SU-DHL-6 (cell line): Measurements from ENCODE around the gene PPP4R3A.

Experiments
- H2AFZ ChIP-seq: fragments of 200-600 bp; sonication (generic); 2 replicates; pipeline ENCODE4 v1.6.1; 2014; ENCODE audit warnings: low read depth, mild to moderate bottlenecking, moderate library complexity, mixed read lengths, antibody characterized with exemption, low read length; ENCODE audit not compliant: severe bottlenecking
- H3F3A ChIP-seq: fragments of 200-600 bp; shearing (Covaris generic); 2 replicates; pipeline ENCODE4 v1.6.0; 2016; ENCODE audit warnings: antibody characterized with exemption, mild to moderate bottlenecking; ENCODE audit not compliant: insufficient read depth
- H3K27ac ChIP-seq: fragments of 200-600 bp; sonication (generic); 2 replicates; pipeline ENCODE4 v1.5.1; 2016; ENCODE audit warnings: low read depth, mild to moderate bottlenecking, low read length, moderate library complexity, mixed read lengths
- H3K27me3 ChIP-seq: fragments of 200-600 bp; sonication (generic), shearing (Covaris generic); 2 replicates; pipeline ENCODE4 v1.6.0; 2014; ENCODE audit warnings: mild to moderate bottlenecking, low read length
- H3K36me3 ChIP-seq: fragments of 200-600 bp; sonication (generic); 2 replicates; pipeline ENCODE4 v1.6.1; 2014; ENCODE audit warnings: mild to moderate bottlenecking, low read length, mixed read lengths
- H3K4me2 ChIP-seq: fragments of 300-600, 200-600 bp; shearing (Covaris generic), sonication (generic); 2 replicates; pipeline ENCODE4 v1.6.0; 2014; ENCODE audit warnings: low read length, low read depth, mild to moderate bottlenecking; ENCODE audit not compliant: poor library complexity, severe bottlenecking
- H3K4me3 ChIP-seq: fragments of 200-600 bp; sonication (generic); 2 replicates; pipeline ENCODE4 v1.5.1; 2014; ENCODE audit warnings: antibody characterized with exemption, low read length, mild to moderate bottlenecking, mixed read lengths; ENCODE audit not compliant: insufficient read depth, poor library complexity, severe bottlenecking
- H3K79me2 ChIP-seq: fragments of 200-600 bp; sonication (generic); 2 replicates; pipeline ENCODE4 v1.6.1; 2014; ENCODE audit warnings: mild to moderate bottlenecking, low read length, moderate library complexity; ENCODE audit not compliant: insufficient read depth
- H3K9ac ChIP-seq: fragments of 200-600 bp; sonication (generic); 2 replicates; pipeline ENCODE4 v1.7.0; 2014; ENCODE audit warnings: mild to moderate bottlenecking, low read length
- H3K9me2 ChIP-seq: fragments of 200-600 bp; sonication (generic); replicated peaks from 2 replicates; pipeline ENCODE4 v1.6.1; 2014; ENCODE audit warnings: low read length; ENCODE audit not compliant: insufficient read depth
- H3K9me3 ChIP-seq: fragments of 200-600 bp; sonication (generic); 2 replicates; pipeline ENCODE4 v1.6.1; 2014; ENCODE audit warnings: low read length, mixed read lengths; ENCODE audit not compliant: insufficient read depth
- H4K20me1 ChIP-seq: fragments of 200-600 bp; sonication (generic); 2 replicates; pipeline ENCODE4 v1.6.1; 2014; ENCODE audit warnings: low read depth, mild to moderate bottlenecking, antibody characterized with exemption, low read length, moderate library complexity, mixed read lengths
- CTCF ChIP-seq: fragments of 200-600 bp; sonication (generic); IDR thresholded peaks from one replicate; pipeline ENCODE4 v1.5.1; 2017; ENCODE audit warnings: antibody characterized with exemption, mild to moderate bottlenecking, low read length, moderate library complexity; ENCODE audit not compliant: insufficient read depth, poor library complexity, severe bottlenecking
- EZH2phosphoT487 ChIP-seq: fragments of 200-600 bp; sonication (generic), shearing (Covaris generic); conservative IDR thresholded peaks from 2 replicates; pipeline ENCODE4 v1.6.1; 2018; ENCODE audit warnings: mild to moderate bottlenecking, antibody characterized with exemption, low read length, moderate library complexity, mixed read lengths

Gene PPP4R3A

DNA sequence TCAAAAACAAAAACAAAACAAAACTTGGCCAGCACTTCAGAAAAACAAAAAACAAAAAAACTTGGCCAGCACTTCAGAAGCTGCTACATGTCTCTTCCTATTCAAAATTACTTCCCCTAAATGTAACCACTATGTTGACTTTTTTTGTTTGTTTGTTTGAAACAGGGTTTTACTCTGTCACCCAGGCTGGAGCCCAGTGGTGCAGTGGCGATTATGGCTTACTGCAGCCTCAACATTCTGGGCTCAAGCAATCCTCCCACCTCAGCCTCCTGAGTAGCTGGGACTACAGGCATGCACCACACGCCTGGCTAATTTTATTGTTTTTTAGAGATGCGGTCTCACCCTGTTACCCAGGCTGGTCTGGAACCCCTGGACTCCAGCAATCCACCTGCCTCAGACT, 38.0 kb upstream of the PPP4R3A start:
- no peaks in the 10 kb centered on the region for H3K79me2 ChIP-seq
- no peak overlapping the region for H3K9ac ChIP-seq
- H4K20me1 ChIP-seq = no peaks in the 10 kb centered on the region
- no peaks in the 10 kb centered on the region for H3K9me3 ChIP-seq
- no peak overlapping the region for H3K27ac ChIP-seq
- no peaks in the 10 kb centered on the region for H3F3A ChIP-seq
- H3K4me2 ChIP-seq = no peak overlapping the region
- H2AFZ ChIP-seq = no peak overlapping the region
- H3K4me3 ChIP-seq = no peak overlapping the region
- TF ChIP-seq CTCF (no peak), EZH2phosphoT487 (no peak)
- no peaks in the 10 kb centered on the region for H3K36me3 ChIP-seq
- no peaks in the 10 kb centered on the region for H3K27me3 ChIP-seq
- no peaks in the 10 kb centered on the region for H3K9me2 ChIP-seq

DNA sequence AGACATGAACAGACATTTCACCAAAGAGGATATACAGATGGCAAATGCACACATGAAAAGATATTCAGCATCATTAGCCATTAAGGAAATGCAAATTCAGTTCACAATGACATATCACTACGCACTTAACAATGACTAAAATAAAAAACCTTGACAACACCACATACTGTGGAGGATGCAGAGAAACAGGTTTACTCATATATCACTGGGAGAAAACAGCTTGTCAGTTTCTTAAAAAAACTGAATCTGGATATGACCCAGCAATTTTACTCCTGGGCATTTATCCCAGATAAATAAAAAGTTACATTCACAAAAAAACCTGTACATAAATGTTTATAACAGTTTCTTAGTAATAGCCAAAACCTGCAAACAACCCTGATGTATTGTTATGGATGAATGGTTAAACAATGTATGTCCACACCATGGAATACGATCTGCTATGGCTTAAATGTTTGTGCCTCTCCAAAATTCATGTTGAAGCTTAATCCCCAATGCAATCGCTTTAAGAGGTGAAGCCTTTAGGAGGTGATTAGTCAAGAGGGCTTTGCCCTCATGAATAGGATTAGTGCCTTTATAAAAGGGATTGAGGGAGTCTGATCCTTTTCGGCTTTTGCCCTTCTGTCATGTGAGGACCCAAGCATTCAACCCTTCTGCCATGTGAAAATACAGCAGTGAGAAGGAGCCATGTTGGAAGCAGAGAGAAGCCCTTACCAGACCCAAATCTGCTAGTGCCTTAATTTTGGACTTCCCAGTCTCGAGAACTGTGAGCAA, 36.0 kb upstream of the PPP4R3A start:
- Histone ChIP-seq H3K27me3 (no peaks in the 10 kb centered on the region), H3F3A (no peaks in the 10 kb centered on the region), H3K9ac (no peak overlapping the region), H3K4me3 (no peak overlapping the region), H3K4me2 (no peak overlapping the region), H3K9me2 (no peaks in the 10 kb centered on the region), H3K27ac (no peak overlapping the region), H3K36me3 (peaks cover 4% of the 10 kb centered on the region; the same call in 1 of the 2 replicates), H3K9me3 (peaks cover 13% of the 10 kb centered on the region), H4K20me1 (no peaks in the 10 kb centered on the region), H3K79me2 (no peaks in the 10 kb centered on the region), H2AFZ (no peak overlapping the region)
- TF ChIP-seq CTCF = no peak
- TF ChIP-seq EZH2phosphoT487 = no peak

GRCh38 chr14:91545204-91545603, 35.1 kb upstream of the PPP4R3A start:
- TF ChIP-seq EZH2phosphoT487 (no peak), CTCF (no peak)
- no peak overlapping the region for H3K4me3 ChIP-seq
- no peak overlapping the region for H3K9ac ChIP-seq
- H3K27ac ChIP-seq = no peak overlapping the region
- H3K27me3 ChIP-seq = no peaks in the 10 kb centered on the region
- H3K79me2 ChIP-seq = no peaks in the 10 kb centered on the region
- no peaks in the 10 kb centered on the region for H3F3A ChIP-seq
- H4K20me1 ChIP-seq = no peaks in the 10 kb centered on the region
- peaks cover 14% of the 10 kb centered on the region for H3K9me3 ChIP-seq
- H2AFZ ChIP-seq = no peak overlapping the region
- no peaks in the 10 kb centered on the region for H3K9me2 ChIP-seq
- no peak overlapping the region for H3K4me2 ChIP-seq
- H3K36me3 ChIP-seq = peaks cover 4% of the 10 kb centered on the region; the same call in 1 of the 2 replicates
